ENCODE data around the gene WNT9B. TPM values are rescaled to one million over a fixed set of nuclear protein-coding genes. Genes with fewer than 3 reads are reported as not detected.

Gene WNT9B
- total and polyA plus RNA-seq, 2 of the 13 experiments (the other 11 are each of a cell fraction or from before 2014, with no cell fraction given), result not detected

DNA sequence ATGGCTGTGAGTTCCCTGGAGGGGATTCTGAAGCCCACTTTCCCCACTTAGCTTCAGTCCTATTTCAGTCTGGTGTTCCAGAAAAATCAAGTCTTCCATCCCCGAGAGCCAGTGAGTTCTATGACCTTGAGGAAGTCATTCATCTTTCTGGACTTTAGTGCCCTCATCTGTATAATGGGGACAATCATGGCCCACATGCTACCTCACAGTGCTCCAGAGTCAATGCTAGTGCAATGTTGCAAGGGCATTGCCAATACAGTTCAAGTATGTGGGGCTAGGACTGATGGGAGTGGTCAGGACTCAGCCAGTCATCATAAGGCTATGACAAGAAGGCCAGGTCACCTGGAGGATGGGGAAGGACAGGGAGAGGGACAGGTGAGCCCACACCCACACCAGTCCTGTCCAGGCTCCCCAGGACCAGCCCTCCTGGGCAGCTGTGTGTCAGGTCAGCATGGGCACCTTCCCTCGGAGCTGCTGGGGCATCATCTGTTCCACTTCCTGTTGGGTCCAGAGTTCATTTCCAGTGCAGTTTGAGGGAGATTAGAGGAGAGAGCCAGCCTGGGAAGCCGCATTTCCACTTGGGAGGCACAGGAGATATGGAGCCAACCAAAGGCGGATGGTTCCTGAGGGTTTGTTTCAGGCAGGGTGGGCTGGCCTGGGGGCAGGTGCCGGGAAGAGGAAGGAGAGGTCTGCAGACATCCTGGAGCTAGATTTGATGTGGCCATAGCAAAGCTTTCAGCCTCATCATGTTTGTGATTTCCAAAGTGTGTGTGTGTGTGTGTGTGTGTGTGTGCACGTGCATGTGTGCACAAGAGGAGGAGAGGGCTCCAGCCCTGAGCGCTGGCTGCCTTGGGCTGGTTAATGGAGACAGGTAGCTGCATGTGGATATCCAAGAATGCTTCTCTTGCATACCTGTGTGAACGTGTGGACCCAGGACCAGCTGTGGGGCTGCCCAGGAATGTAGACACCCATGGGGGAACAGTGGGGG lies 3.9 kb upstream of the WNT9B start:
- Histone ChIP-seq H3K9me3 (ENCODE audit: low read length) (peaks cover 10% of the 10 kb centered on the region), H3K36me3 (replicated peaks in 1 of 2; ENCODE audit: control insufficient read depth in 1 of 2, insufficient read depth in 2 of 2, low read length in 2 of 2) (no peaks in the 10 kb centered on the region), H3K4me1 (ENCODE audit: insufficient read depth, low read length) (peaks cover 44% of the 10 kb centered on the region), H3K79me2 (ENCODE audit: insufficient read depth, low read length) (no peaks in the 10 kb centered on the region), H4K20me1 (ENCODE audit: insufficient read depth, low read length) (no peaks in the 10 kb centered on the region), H2AFZ (ENCODE audit: low read length) (no peak overlapping the region), H3K4me2 (ENCODE audit: low read depth, low read length) (peak overlapping the region; percentile 26), H3K27ac (ENCODE audit: extremely low read length, insufficient read depth, low read length) (no peak overlapping the region), H3K4me3 (replicated peaks in 1 of 3; ENCODE audit: insufficient read depth in 1 of 3, low read depth in 2 of 3, low read length in 3 of 3) (no peak overlapping the region), H3K27me3 (ENCODE audit: control insufficient read depth in 1 of 2, insufficient read depth in 2 of 2, low read length in 2 of 2) (peaks cover 2 to 23% of the 10 kb centered on the region in 2 experiments; a peak in 4 of 5 replicates), H3K9ac (ENCODE audit: insufficient read depth, low read depth, low read length) (no peak overlapping the region)
- POLR2A ChIA-PET, result no interaction called here
- DNase-seq (ENCODE audit: low spot score) (peak; percentile 35), ATAC-seq (peak; percentile 17), FAIRE-seq (no peak)
- intact Hi-C loops (cut with micrococcal nuclease; ENCODE audit: unreplicated experiment) (no loop called here), in situ Hi-C loops (cut with HindIII; ENCODE audit: extremely low pct_ligation_motif_present, low pct_unique_long_range_greater_than_20kb) (loop anchor here (25.0 kb wide), 1 partner anchor 835 kb away; no protein-coding TSS in a partner anchor)
- no TSS peak for BruUV-seq (replicated peaks)
- 25% methylated on average over 7 of the region's 8 CpGs for WGBS (ENCODE audit: low lambda C conversion rate)
- CTCF ChIA-PET (ENCODE audit: low intra/inter-chr PET ratio, low total read pairs), result no interaction called here
- TF ChIP-seq, protein P1, sequence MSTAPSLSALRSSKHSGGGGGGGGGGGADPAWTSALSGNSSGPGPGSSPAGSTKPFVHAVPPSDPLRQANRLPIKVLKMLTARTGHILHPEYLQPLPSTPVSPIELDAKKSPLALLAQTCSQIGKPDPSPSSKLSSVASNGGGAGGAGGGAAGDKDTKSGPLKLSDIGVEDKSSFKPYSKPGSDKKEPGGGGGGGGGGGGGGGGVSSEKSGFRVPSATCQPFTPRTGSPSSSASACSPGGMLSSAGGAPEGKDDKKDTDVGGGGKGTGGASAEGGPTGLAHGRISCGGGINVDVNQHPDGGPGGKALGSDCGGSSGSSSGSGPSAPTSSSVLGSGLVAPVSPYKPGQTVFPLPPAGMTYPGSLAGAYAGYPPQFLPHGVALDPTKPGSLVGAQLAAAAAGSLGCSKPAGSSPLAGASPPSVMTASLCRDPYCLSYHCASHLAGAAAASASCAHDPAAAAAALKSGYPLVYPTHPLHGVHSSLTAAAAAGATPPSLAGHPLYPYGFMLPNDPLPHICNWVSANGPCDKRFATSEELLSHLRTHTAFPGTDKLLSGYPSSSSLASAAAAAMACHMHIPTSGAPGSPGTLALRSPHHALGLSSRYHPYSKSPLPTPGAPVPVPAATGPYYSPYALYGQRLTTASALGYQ (CRISPR knock-in tag; IDR thresholded peaks at IDR 0.05), result no peak
- TF ChIP-seq ZNF556 (CRISPR knock-in tag; IDR thresholded peaks at IDR 0.05; ENCODE audit: borderline replicate concordance) (peak; percentile 84), NCOA1 (CRISPR knock-in tag; IDR thresholded peaks at IDR 0.05) (no peak), TMF1 (CRISPR knock-in tag; IDR thresholded peaks at IDR 0.05; ENCODE audit: low read depth) (no peak), GABPB1 (CRISPR knock-in tag; IDR thresholded peaks at IDR 0.05) (peak; percentile 70), ZNF331 (CRISPR knock-in tag; IDR thresholded peaks at IDR 0.05) (no peak)
- TF ChIP-seq, protein P2, sequence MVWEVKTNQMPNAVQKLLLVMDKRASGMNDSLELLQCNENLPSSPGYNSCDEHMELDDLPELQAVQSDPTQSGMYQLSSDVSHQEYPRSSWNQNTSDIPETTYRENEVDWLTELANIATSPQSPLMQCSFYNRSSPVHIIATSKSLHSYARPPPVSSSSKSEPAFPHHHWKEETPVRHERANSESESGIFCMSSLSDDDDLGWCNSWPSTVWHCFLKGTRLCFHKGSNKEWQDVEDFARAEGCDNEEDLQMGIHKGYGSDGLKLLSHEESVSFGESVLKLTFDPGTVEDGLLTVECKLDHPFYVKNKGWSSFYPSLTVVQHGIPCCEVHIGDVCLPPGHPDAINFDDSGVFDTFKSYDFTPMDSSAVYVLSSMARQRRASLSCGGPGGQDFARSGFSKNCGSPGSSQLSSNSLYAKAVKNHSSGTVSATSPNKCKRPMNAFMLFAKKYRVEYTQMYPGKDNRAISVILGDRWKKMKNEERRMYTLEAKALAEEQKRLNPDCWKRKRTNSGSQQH (CRISPR knock-in tag; IDR thresholded peaks at IDR 0.05; ENCODE audit: low read depth), result 0 out of 2 replicates have a peak, but pooled peaks have one; percentile 28
- TF ChIP-seq, protein P3, sequence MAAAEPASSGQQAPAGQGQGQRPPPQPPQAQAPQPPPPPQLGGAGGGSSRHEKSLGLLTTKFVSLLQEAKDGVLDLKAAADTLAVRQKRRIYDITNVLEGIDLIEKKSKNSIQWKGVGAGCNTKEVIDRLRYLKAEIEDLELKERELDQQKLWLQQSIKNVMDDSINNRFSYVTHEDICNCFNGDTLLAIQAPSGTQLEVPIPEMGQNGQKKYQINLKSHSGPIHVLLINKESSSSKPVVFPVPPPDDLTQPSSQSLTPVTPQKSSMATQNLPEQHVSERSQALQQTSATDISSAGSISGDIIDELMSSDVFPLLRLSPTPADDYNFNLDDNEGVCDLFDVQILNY (CRISPR knock-in tag; conservative IDR thresholded peaks at IDR 0.05), result no peak
- TF ChIP-seq, protein P4, sequence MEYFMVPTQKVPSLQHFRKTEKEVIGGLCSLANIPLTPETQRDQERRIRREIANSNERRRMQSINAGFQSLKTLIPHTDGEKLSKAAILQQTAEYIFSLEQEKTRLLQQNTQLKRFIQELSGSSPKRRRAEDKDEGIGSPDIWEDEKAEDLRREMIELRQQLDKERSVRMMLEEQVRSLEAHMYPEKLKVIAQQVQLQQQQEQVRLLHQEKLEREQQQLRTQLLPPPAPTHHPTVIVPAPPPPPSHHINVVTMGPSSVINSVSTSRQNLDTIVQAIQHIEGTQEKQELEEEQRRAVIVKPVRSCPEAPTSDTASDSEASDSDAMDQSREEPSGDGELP (IDR thresholded peaks at IDR 0.05; ENCODE audit: borderline replicate concordance, low read depth), result peak; percentile 65; the same call in 1 of the 2 replicates
- TF ChIP-seq, protein P5, sequence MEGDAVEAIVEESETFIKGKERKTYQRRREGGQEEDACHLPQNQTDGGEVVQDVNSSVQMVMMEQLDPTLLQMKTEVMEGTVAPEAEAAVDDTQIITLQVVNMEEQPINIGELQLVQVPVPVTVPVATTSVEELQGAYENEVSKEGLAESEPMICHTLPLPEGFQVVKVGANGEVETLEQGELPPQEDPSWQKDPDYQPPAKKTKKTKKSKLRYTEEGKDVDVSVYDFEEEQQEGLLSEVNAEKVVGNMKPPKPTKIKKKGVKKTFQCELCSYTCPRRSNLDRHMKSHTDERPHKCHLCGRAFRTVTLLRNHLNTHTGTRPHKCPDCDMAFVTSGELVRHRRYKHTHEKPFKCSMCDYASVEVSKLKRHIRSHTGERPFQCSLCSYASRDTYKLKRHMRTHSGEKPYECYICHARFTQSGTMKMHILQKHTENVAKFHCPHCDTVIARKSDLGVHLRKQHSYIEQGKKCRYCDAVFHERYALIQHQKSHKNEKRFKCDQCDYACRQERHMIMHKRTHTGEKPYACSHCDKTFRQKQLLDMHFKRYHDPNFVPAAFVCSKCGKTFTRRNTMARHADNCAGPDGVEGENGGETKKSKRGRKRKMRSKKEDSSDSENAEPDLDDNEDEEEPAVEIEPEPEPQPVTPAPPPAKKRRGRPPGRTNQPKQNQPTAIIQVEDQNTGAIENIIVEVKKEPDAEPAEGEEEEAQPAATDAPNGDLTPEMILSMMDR (CRISPR knock-in tag; IDR thresholded peaks at IDR 0.05), result no peak
- TF ChIP-seq, protein P6, sequence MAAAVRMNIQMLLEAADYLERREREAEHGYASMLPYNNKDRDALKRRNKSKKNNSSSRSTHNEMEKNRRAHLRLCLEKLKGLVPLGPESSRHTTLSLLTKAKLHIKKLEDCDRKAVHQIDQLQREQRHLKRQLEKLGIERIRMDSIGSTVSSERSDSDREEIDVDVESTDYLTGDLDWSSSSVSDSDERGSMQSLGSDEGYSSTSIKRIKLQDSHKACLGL (CRISPR knock-in tag; IDR thresholded peaks at IDR 0.05), result no peak
- TF ChIP-seq, protein P7, sequence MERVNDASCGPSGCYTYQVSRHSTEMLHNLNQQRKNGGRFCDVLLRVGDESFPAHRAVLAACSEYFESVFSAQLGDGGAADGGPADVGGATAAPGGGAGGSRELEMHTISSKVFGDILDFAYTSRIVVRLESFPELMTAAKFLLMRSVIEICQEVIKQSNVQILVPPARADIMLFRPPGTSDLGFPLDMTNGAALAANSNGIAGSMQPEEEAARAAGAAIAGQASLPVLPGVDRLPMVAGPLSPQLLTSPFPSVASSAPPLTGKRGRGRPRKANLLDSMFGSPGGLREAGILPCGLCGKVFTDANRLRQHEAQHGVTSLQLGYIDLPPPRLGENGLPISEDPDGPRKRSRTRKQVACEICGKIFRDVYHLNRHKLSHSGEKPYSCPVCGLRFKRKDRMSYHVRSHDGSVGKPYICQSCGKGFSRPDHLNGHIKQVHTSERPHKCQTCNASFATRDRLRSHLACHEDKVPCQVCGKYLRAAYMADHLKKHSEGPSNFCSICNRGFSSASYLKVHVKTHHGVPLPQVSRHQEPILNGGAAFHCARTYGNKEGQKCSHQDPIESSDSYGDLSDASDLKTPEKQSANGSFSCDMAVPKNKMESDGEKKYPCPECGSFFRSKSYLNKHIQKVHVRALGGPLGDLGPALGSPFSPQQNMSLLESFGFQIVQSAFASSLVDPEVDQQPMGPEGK (CRISPR knock-in tag; IDR thresholded peaks at IDR 0.05), result 0 out of 2 replicates have a peak, but pooled peaks have one; percentile 26
